Karpas-422 (cell line): ENCODE measurements around the gene LGALS9. TPM values are rescaled to one million over a fixed set of nuclear protein-coding genes. Genes with fewer than 3 reads are reported as not detected.
"Not testable (repeated sequence)": the region's sequence is repeated elsewhere in the genome, so short reads cannot be mapped to it uniquely, and the experiment has no call there.

Experiments
- DNase-seq: peaks from one replicate; pipeline ENCODE4 v3.0.0-alpha.2; 2015
- H2AFZ ChIP-seq: fragments of 200-600 bp; sonication (generic); 2 replicates; pipeline ENCODE4 v1.6.1; 2014; ENCODE audit warnings: antibody characterized with exemption, low read length, mixed read lengths
- H3K27ac ChIP-seq: fragments of 200-600 bp; sonication (generic); 2 replicates; pipeline ENCODE4 v1.5.1; 2014; ENCODE audit warnings: mild to moderate bottlenecking, low read length, moderate library complexity
- H3K27me3 ChIP-seq: fragments of 200-600 bp; sonication (generic); 2 replicates; pipeline ENCODE4 v1.6.1; 2014; ENCODE audit warnings: low read length, mixed read lengths
- H3K36me3 ChIP-seq: fragments of 200-600 bp; sonication (generic); 2 replicates; pipeline ENCODE4 v1.6.1; 2014; ENCODE audit warnings: low read length, mixed read lengths; ENCODE audit not compliant: insufficient read depth
- H3K4me1 ChIP-seq: fragments of 200-600 bp; sonication (generic); 2 replicates; pipeline ENCODE4 v1.6.1; 2014; ENCODE audit warnings: mild to moderate bottlenecking, low read length, mixed read lengths
- H3K4me2 ChIP-seq: fragments of 200-600 bp; sonication (generic); 2 replicates; pipeline ENCODE4 v1.6.1; 2014; ENCODE audit warnings: low read length, low read depth, mild to moderate bottlenecking; ENCODE audit not compliant: poor library complexity, severe bottlenecking
- H3K4me3 ChIP-seq: fragments of 200-600 bp; sonication (generic); 2 replicates; pipeline ENCODE4 v1.5.1; 2014; ENCODE audit warnings: mild to moderate bottlenecking, antibody characterized with exemption, low read length, mixed read lengths
- H3K79me2 ChIP-seq: fragments of 200-600 bp; sonication (generic); 2 replicates; pipeline ENCODE4 v1.6.1; 2014; ENCODE audit warnings: mild to moderate bottlenecking, low read length, mixed read lengths
- H3K9ac ChIP-seq: fragments of 200-600 bp; sonication (generic); 2 replicates; pipeline ENCODE4 v1.6.0; 2014; ENCODE audit warnings: low read length
- H3K9me2 ChIP-seq: fragments of 200-600 bp; sonication (generic), shearing (Covaris generic); replicated peaks from 2 replicates; pipeline ENCODE4 v1.6.0; 2014; ENCODE audit warnings: mild to moderate bottlenecking, low read length, moderate library complexity; ENCODE audit not compliant: insufficient read depth
- H3K9me3 ChIP-seq: fragments of 300-700, 200-600 bp; sonication (generic); 2 replicates; pipeline ENCODE4 v1.6.1; 2014; ENCODE audit warnings: low read length, mixed read lengths
- H4K20me1 ChIP-seq: fragments of 200-600 bp; sonication (generic); 2 replicates; pipeline ENCODE4 v1.6.1; 2014; ENCODE audit warnings: mild to moderate bottlenecking, antibody characterized with exemption, low read length, low read depth; ENCODE audit not compliant: insufficient read depth
- total RNA-seq: library from RNA; depleted of rRNA; stranded (reverse); fragments of >200 nt; shearing (Covaris generic); gene quantifications from 2 replicates; pipeline ENCODE4 v1.2.3, GENCODE V29; 2014; ENCODE audit warnings: low replicate concordance

The LGALS9 gene
- total RNA-seq, 1 experiment from 2014 or later = 5.4 TPM

GRCh38 chr17:27665549-27665948, 34.6 kb downstream of the LGALS9 start:
- Histone ChIP-seq H4K20me1 (no peaks in the 10 kb centered on the region), H3K9me3 (no peaks in the 10 kb centered on the region), H2AFZ (no peak overlapping the region), H3K4me3 (no peak overlapping the region), H3K27ac (no peak overlapping the region), H3K9me2 (no peaks in the 10 kb centered on the region), H3K4me1 (no peaks in the 10 kb centered on the region), H3K36me3 (no peaks in the 10 kb centered on the region), H3K9ac (no peak overlapping the region), H3K4me2 (no peak overlapping the region), H3K79me2 (no peaks in the 10 kb centered on the region), H3K27me3 (no peaks in the 10 kb centered on the region)
- no peak for DNase-seq

- not testable (repeated sequence) for H3K27me3 ChIP-seq, H3K9ac ChIP-seq, H2AFZ ChIP-seq, H3K4me1 ChIP-seq, H3K36me3 ChIP-seq, DNase-seq, H3K4me3 ChIP-seq, H3K9me3 ChIP-seq, H3K4me2 ChIP-seq, H4K20me1 ChIP-seq, H3K79me2 ChIP-seq, H3K27ac ChIP-seq, H3K9me2 ChIP-seq
Observed at GRCh38 chr17:27666270-27666669, 35.3 kb downstream of the LGALS9 start.

- no peaks in the 10 kb centered on the region for H3K36me3 ChIP-seq
- no peak overlapping the region for H3K4me3 ChIP-seq
- H3K79me2 ChIP-seq = no peaks in the 10 kb centered on the region
- H3K4me2 ChIP-seq = no peak overlapping the region
- H3K27ac ChIP-seq = no peak overlapping the region
- H3K27me3 ChIP-seq = no peaks in the 10 kb centered on the region
- no peaks in the 10 kb centered on the region for H3K4me1 ChIP-seq
- no peaks in the 10 kb centered on the region for H3K9me2 ChIP-seq
- H2AFZ ChIP-seq = no peak overlapping the region
- H3K9ac ChIP-seq = no peak overlapping the region
- no peaks in the 10 kb centered on the region for H4K20me1 ChIP-seq
- no peak for DNase-seq
- H3K9me3 ChIP-seq = no peaks in the 10 kb centered on the region
Observed at GRCh38 chr17:27666831-27667560, 36.0 kb downstream of the LGALS9 start.

GRCh38 chr17:27667656-27668487, 36.9 kb downstream of the LGALS9 start:
- Histone ChIP-seq H3K9ac (no peak overlapping the region), H3K27ac (no peak overlapping the region), H3K9me2 (no peaks in the 10 kb centered on the region), H3K9me3 (no peaks in the 10 kb centered on the region), H3K79me2 (no peaks in the 10 kb centered on the region), H3K4me2 (no peak overlapping the region), H2AFZ (no peak overlapping the region), H3K27me3 (no peaks in the 10 kb centered on the region), H3K4me1 (no peaks in the 10 kb centered on the region), H3K4me3 (no peak overlapping the region), H4K20me1 (no peaks in the 10 kb centered on the region), H3K36me3 (no peaks in the 10 kb centered on the region)
- no peak for DNase-seq

- H3K36me3 ChIP-seq = no peaks in the 10 kb centered on the region
- no peaks in the 10 kb centered on the region for H3K9me3 ChIP-seq
- no peak overlapping the region for H3K4me2 ChIP-seq
- H3K27ac ChIP-seq = no peak overlapping the region
- H3K4me3 ChIP-seq = no peak overlapping the region
- DNase-seq = no peak
- no peaks in the 10 kb centered on the region for H3K4me1 ChIP-seq
- no peak overlapping the region for H3K9ac ChIP-seq
- H3K9me2 ChIP-seq = no peaks in the 10 kb centered on the region
- H3K27me3 ChIP-seq = no peaks in the 10 kb centered on the region
- no peaks in the 10 kb centered on the region for H4K20me1 ChIP-seq
- H2AFZ ChIP-seq = no peak overlapping the region
- no peaks in the 10 kb centered on the region for H3K79me2 ChIP-seq
Observed at GRCh38 chr17:27668488-27668823, 37.5 kb downstream of the LGALS9 start.

- Histone ChIP-seq H3K4me2 (no peak overlapping the region), H3K9me3 (no peaks in the 10 kb centered on the region), H3K9me2 (no peaks in the 10 kb centered on the region), H3K79me2 (no peaks in the 10 kb centered on the region), H3K27ac (no peak overlapping the region), H3K4me1 (no peaks in the 10 kb centered on the region), H3K36me3 (no peaks in the 10 kb centered on the region), H4K20me1 (no peaks in the 10 kb centered on the region), H3K4me3 (no peak overlapping the region), H2AFZ (no peak overlapping the region), H3K9ac (no peak overlapping the region), H3K27me3 (no peaks in the 10 kb centered on the region)
- DNase-seq = no peak
Observed at GRCh38 chr17:27669136-27669535, 38.1 kb downstream of the LGALS9 start.

- H3K27ac ChIP-seq = no peak overlapping the region
- no peaks in the 10 kb centered on the region for H3K9me2 ChIP-seq
- H3K9me3 ChIP-seq = no peaks in the 10 kb centered on the region
- H2AFZ ChIP-seq = no peak overlapping the region
- H3K27me3 ChIP-seq = no peaks in the 10 kb centered on the region
- H3K4me3 ChIP-seq = no peak overlapping the region
- H3K9ac ChIP-seq = no peak overlapping the region
- no peaks in the 10 kb centered on the region for H3K79me2 ChIP-seq
- H3K4me1 ChIP-seq = no peaks in the 10 kb centered on the region
- no peak overlapping the region for H3K4me2 ChIP-seq
- DNase-seq = no peak
- H4K20me1 ChIP-seq = no peaks in the 10 kb centered on the region
- H3K36me3 ChIP-seq = no peaks in the 10 kb centered on the region
Observed at GRCh38 chr17:27669850-27670249, 38.9 kb downstream of the LGALS9 start.

GRCh38 chr17:27670791-27671590, 40.0 kb downstream of the LGALS9 start:
- H3K4me3 ChIP-seq = no peak overlapping the region
- no peaks in the 10 kb centered on the region for H4K20me1 ChIP-seq
- DNase-seq = no peak
- H3K27ac ChIP-seq = no peak overlapping the region
- no peaks in the 10 kb centered on the region for H3K9me3 ChIP-seq
- H3K9ac ChIP-seq = no peak overlapping the region
- no peak overlapping the region for H3K4me2 ChIP-seq
- H3K79me2 ChIP-seq = no peaks in the 10 kb centered on the region
- H2AFZ ChIP-seq = no peak overlapping the region
- H3K27me3 ChIP-seq = no peaks in the 10 kb centered on the region
- no peaks in the 10 kb centered on the region for H3K36me3 ChIP-seq
- no peaks in the 10 kb centered on the region for H3K4me1 ChIP-seq
- H3K9me2 ChIP-seq = no peaks in the 10 kb centered on the region
